HepG2 (cell line): ENCODE measurements around the gene ZNF367. TPM values are rescaled to one million over a fixed set of nuclear protein-coding genes. Genes with fewer than 3 reads are reported as not detected.
A peak's percentile ranks its signal among the peaks of the same experiment; 100 is the strongest.

Experiments
- ELF1 ChIP-seq: sonication (generic); formaldehyde crosslinking; IDR thresholded peaks from 2 replicates; pipeline ENCODE4 v1.4.0; 2020; ENCODE audit warnings: missing genetic modification reagents
- FIP1L1 ChIP-seq: fragments of 200-400 bp; formaldehyde crosslinking; IDR thresholded peaks from 2 replicates; pipeline ENCODE4 v1.6.1; 2018; ENCODE audit warnings: low read depth, mild to moderate bottlenecking, low read length, moderate library complexity, borderline replicate concordance; ENCODE audit not compliant: insufficient read depth
- FOXA3 ChIP-seq: IDR thresholded peaks from 2 replicates; pipeline ENCODE4 v1.6.1; 2016; ENCODE audit warnings: missing genetic modification reagents, missing compliant biosample characterization
- HDAC1 ChIP-seq: sonication (generic); formaldehyde crosslinking; IDR thresholded peaks from 2 replicates; pipeline ENCODE4 v1.5.1; 2020; ENCODE audit warnings: mild to moderate bottlenecking, missing genetic modification reagents
- HNF4A ChIP-seq: sonication (generic); formaldehyde crosslinking; IDR thresholded peaks from 2 replicates; pipeline ENCODE4 v1.4.0; 2020; ENCODE audit warnings: missing genetic modification reagents
- MAZ ChIP-seq, 2 experiments: sonication (generic) in 1 of 2; formaldehyde crosslinking in 1 of 2; IDR thresholded peaks; 2 replicates each; pipeline versions ENCODE4 v1.5.0 to v1.6.1; 2012 to 2020; ENCODE audit warnings: low read depth in 2 of 2, mild to moderate bottlenecking in 2 of 2, borderline replicate concordance in 1 of 2, improper control_type of control experiment in 1 of 2, low read length in 1 of 2, missing genetic modification reagents in 1 of 2, moderate library complexity in 1 of 2
- NAIF1 ChIP-seq: sonication (generic); formaldehyde crosslinking; IDR thresholded peaks from 2 replicates; pipeline ENCODE4 v1.5.0; 2020; ENCODE audit warnings: mild to moderate bottlenecking, missing genetic modification reagents, borderline replicate concordance
- SALL1 ChIP-seq: sonication (generic); formaldehyde crosslinking; IDR thresholded peaks from 2 replicates; pipeline ENCODE4 v1.8.0; 2022; ENCODE audit warnings: mild to moderate bottlenecking, missing genetic modification reagents
- SMAD1 ChIP-seq: sonication (generic); formaldehyde crosslinking; IDR thresholded peaks from 2 replicates; pipeline ENCODE4 v1.4.0; 2020; ENCODE audit warnings: missing genetic modification reagents, low read depth, mild to moderate bottlenecking, borderline replicate concordance
- ZBTB7A ChIP-seq: sonication (generic); formaldehyde crosslinking; IDR thresholded peaks from 2 replicates; pipeline ENCODE4 v1.8.0; 2022; ENCODE audit warnings: mild to moderate bottlenecking, missing genetic modification reagents
- ZFX ChIP-seq: sonication (generic); formaldehyde crosslinking; IDR thresholded peaks from 2 replicates; pipeline ENCODE4 v1.4.0; 2020; ENCODE audit warnings: mild to moderate bottlenecking, low read depth, missing genetic modification reagents, moderate library complexity
- ZFY ChIP-seq: sonication (generic); formaldehyde crosslinking; IDR thresholded peaks from 2 replicates; pipeline ENCODE4 v1.4.0; 2020; ENCODE audit warnings: missing genetic modification reagents
- ZKSCAN8 ChIP-seq: IDR thresholded peaks from 2 replicates; pipeline ENCODE4 v1.6.1; 2016; ENCODE audit warnings: borderline replicate concordance, missing genetic modification reagents, missing compliant biosample characterization
- polyA plus RNA-seq, 8 experiments: library from polyadenylated mRNA; depleted of rRNA in 3 of 8; stranded (reverse) in 7 of 8; unstranded in 1 of 8; fragments of >200 nt; fragmentation: Illumina TruSeq in 4 of 8; extraction: Trizol in 4 of 8; gene quantifications; 2 replicates each; pipeline versions ENCODE4 v1.2.1 to v1.2.3, GENCODE V29; 2011 to 2016; ENCODE audit warnings: low read depth in 4 of 8, missing spikeins in 1 of 8, mixed read lengths in 1 of 8; ENCODE audit not compliant: insufficient read depth in 1 of 8
- total RNA-seq, 5 experiments: library from RNA; depleted of rRNA; stranded (reverse); fragments of >200 nt; fragmentation: Illumina TruSeq; extraction: Trizol; gene quantifications; 2 replicates each; pipeline ENCODE4 v1.2.3, GENCODE V29; 2016; ENCODE audit warnings: low read depth in 1 of 5
- TF ChIP-seq, protein P1 (sequence below): sonication (generic); formaldehyde crosslinking; IDR thresholded peaks from 2 replicates; pipeline ENCODE4 v1.4.0; 2020; ENCODE audit warnings: missing genetic modification reagents
- TF ChIP-seq, protein P2 (sequence below): sonication (generic); formaldehyde crosslinking; IDR thresholded peaks from 2 replicates; pipeline ENCODE4 v1.4.0; 2020; ENCODE audit warnings: missing genetic modification reagents
- TF ChIP-seq, protein P3 (sequence below): sonication (generic); formaldehyde crosslinking; conservative IDR thresholded peaks from 2 replicates; pipeline ENCODE4 v1.8.0; 2022; ENCODE audit warnings: low read depth, missing genetic modification reagents

ZNF367 gene
- total and polyA plus RNA-seq, 2 of the 13 experiments (the other 11 are each of a cell fraction or from before 2014, with no cell fraction given) = 2.9 to 7.7 TPM

DNA sequence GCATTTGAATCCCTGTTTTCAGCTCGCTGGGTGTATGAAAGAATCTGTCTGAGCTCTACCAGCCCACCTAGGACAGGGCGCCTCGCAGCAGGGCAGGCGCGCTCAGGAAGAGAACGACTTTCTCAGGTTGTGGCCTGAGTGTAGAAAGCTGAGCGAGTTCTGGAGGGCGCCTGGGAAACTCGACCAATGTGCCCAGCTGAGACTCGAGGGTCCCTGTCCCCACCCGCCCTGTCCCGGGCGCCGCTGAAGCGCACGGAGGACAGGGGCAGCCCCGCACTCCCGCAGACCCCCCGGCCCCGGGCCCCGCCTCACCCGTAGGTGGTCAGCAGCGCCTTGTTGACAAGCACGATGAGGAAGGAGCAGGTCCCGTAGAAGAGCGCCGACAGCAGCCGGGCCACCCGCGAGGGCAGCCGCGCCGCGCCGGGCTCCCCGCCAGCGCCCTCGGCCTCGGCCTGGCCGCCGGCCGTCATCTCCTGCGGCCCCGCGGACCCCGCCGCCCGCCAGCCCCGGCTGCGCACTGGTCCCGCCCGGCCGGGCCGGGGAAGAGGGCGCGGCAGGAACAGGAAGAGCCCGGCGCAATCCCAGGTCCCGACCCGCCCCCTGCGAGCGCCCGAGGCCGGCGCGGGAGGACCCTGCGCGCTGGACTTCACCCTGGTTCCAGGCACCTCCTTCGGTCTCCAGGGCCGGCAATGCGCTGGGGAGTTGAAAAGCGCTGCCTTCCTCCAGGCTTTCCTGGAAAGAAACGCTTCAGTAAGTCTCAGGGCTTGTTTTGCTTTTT lies 34.8 kb downstream of the ZNF367 start, which contains the start of gene SLC35D2 (continued):
- TF ChIP-seq ELF1 (CRISPR knock-in tag) = peak; percentile 62
- TF ChIP-seq HDAC1 (CRISPR knock-in tag) = peak; percentile 63
- TF ChIP-seq MAZ (IDR thresholded peaks at IDR 0.05; ENCODE audit: borderline replicate concordance, low read depth, low read length) = 0 out of 2 replicates have a peak, but pooled peaks have one; percentile 13
- TF ChIP-seq MAZ (CRISPR knock-in tag; IDR thresholded peaks at IDR 0.05; ENCODE audit: low read depth) = peak; percentile 65; the same call in 1 of the 2 replicates
- TF ChIP-seq, protein P1, sequence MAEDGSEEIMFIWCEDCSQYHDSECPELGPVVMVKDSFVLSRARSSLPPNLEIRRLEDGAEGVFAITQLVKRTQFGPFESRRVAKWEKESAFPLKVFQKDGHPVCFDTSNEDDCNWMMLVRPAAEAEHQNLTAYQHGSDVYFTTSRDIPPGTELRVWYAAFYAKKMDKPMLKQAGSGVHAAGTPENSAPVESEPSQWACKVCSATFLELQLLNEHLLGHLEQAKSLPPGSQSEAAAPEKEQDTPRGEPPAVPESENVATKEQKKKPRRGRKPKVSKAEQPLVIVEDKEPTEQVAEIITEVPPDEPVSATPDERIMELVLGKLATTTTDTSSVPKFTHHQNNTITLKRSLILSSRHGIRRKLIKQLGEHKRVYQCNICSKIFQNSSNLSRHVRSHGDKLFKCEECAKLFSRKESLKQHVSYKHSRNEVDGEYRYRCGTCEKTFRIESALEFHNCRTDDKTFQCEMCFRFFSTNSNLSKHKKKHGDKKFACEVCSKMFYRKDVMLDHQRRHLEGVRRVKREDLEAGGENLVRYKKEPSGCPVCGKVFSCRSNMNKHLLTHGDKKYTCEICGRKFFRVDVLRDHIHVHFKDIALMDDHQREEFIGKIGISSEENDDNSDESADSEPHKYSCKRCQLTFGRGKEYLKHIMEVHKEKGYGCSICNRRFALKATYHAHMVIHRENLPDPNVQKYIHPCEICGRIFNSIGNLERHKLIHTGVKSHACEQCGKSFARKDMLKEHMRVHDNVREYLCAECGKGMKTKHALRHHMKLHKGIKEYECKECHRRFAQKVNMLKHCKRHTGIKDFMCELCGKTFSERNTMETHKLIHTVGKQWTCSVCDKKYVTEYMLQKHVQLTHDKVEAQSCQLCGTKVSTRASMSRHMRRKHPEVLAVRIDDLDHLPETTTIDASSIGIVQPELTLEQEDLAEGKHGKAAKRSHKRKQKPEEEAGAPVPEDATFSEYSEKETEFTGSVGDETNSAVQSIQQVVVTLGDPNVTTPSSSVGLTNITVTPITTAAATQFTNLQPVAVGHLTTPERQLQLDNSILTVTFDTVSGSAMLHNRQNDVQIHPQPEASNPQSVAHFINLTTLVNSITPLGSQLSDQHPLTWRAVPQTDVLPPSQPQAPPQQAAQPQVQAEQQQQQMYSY (CRISPR knock-in tag) = peak; percentile 44; the same call in 1 of the 2 replicates
- 0 out of 2 replicates have a peak, but pooled peaks have one; percentile 63 for TF ChIP-seq SMAD1 (CRISPR knock-in tag)
- peak; percentile 46; the same call in 1 of the 2 replicates for TF ChIP-seq ZFY (CRISPR knock-in tag)
- peak; percentile 78 for TF ChIP-seq SALL1 (CRISPR knock-in tag)
- TF ChIP-seq FOXA3 (CRISPR knock-in tag) = peak; percentile 29; the same call in 1 of the 2 replicates
- peak; percentile 61 for TF ChIP-seq ZFX (CRISPR knock-in tag)
- TF ChIP-seq, protein P2, sequence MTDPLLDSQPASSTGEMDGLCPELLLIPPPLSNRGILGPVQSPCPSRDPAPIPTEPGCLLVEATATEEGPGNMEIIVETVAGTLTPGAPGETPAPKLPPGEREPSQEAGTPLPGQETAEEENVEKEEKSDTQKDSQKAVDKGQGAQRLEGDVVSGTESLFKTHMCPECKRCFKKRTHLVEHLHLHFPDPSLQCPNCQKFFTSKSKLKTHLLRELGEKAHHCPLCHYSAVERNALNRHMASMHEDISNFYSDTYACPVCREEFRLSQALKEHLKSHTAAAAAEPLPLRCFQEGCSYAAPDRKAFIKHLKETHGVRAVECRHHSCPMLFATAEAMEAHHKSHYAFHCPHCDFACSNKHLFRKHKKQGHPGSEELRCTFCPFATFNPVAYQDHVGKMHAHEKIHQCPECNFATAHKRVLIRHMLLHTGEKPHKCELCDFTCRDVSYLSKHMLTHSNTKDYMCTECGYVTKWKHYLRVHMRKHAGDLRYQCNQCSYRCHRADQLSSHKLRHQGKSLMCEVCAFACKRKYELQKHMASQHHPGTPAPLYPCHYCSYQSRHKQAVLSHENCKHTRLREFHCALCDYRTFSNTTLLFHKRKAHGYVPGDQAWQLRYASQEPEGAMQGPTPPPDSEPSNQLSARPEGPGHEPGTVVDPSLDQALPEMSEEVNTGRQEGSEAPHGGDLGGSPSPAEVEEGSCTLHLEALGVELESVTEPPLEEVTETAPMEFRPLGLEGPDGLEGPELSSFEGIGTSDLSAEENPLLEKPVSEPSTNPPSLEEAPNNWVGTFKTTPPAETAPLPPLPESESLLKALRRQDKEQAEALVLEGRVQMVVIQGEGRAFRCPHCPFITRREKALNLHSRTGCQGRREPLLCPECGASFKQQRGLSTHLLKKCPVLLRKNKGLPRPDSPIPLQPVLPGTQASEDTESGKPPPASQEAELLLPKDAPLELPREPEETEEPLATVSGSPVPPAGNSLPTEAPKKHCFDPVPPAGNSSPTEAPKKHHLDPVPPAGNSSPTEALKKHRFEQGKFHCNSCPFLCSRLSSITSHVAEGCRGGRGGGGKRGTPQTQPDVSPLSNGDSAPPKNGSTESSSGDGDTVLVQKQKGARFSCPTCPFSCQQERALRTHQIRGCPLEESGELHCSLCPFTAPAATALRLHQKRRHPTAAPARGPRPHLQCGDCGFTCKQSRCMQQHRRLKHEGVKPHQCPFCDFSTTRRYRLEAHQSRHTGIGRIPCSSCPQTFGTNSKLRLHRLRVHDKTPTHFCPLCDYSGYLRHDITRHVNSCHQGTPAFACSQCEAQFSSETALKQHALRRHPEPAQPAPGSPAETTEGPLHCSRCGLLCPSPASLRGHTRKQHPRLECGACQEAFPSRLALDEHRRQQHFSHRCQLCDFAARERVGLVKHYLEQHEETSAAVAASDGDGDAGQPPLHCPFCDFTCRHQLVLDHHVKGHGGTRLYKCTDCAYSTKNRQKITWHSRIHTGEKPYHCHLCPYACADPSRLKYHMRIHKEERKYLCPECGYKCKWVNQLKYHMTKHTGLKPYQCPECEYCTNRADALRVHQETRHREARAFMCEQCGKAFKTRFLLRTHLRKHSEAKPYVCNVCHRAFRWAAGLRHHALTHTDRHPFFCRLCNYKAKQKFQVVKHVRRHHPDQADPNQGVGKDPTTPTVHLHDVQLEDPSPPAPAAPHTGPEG (CRISPR knock-in tag) = 0 out of 2 replicates have a peak, but pooled peaks have one; percentile 49
- no peak for TF ChIP-seq ZKSCAN8
- TF ChIP-seq, protein P3, sequence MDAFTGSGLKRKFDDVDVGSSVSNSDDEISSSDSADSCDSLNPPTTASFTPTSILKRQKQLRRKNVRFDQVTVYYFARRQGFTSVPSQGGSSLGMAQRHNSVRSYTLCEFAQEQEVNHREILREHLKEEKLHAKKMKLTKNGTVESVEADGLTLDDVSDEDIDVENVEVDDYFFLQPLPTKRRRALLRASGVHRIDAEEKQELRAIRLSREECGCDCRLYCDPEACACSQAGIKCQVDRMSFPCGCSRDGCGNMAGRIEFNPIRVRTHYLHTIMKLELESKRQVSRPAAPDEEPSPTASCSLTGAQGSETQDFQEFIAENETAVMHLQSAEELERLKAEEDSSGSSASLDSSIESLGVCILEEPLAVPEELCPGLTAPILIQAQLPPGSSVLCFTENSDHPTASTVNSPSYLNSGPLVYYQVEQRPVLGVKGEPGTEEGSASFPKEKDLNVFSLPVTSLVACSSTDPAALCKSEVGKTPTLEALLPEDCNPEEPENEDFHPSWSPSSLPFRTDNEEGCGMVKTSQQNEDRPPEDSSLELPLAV (CRISPR knock-in tag) = 0 out of 2 replicates have a peak, but pooled peaks have one; percentile 15
- peak; percentile 69; the same call in 1 of the 2 replicates for TF ChIP-seq ZBTB7A (CRISPR knock-in tag)
- TF ChIP-seq FIP1L1 = no peak
- TF ChIP-seq HNF4A (CRISPR knock-in tag) = peak; percentile 76
- TF ChIP-seq NAIF1 (CRISPR knock-in tag) = no peak
